Liver (tissue), 9 donors: Measurements from ENCODE around the gene SLC4A5. TPM values are rescaled to one million over a fixed set of nuclear protein-coding genes. Genes with fewer than 3 reads are reported as not detected.

Experiments used
- DNase-seq: peaks from one replicate; pipeline ENCODE4 v3.0.0-alpha.2; 2017; ENCODE audit warnings: low spot score
- H3K27ac ChIP-seq, 2 donors: one replicate each; pipeline ENCODE4 v1.7.0; 2013; ENCODE audit warnings: inconsistent platforms in 2 of 2, low read length in 2 of 2, control low read depth in 1 of 2, low read depth in 1 of 2, mild to moderate bottlenecking in 1 of 2
- H3K27me3 ChIP-seq, 4 donors: one replicate each; pipeline versions ENCODE4 v1.6.1 to v1.7.0; 2013; ENCODE audit warnings: low read length in 3 of 4, inconsistent platforms in 1 of 4, mild to moderate bottlenecking in 1 of 4, moderate library complexity in 1 of 4; ENCODE audit not compliant: control insufficient read depth in 4 of 4, insufficient read depth in 4 of 4
- H3K36me3 ChIP-seq, 4 donors: one replicate each; pipeline versions ENCODE4 v1.6.1 to v1.7.0; 2013; ENCODE audit warnings: low read length in 3 of 4, mild to moderate bottlenecking in 3 of 4, low read depth in 1 of 4, moderate library complexity in 1 of 4; ENCODE audit not compliant: control insufficient read depth in 4 of 4, insufficient read depth in 3 of 4
- H3K4me1 ChIP-seq, 4 donors: one replicate each; pipeline versions ENCODE4 v1.6.1 to v1.7.0; 2013; ENCODE audit warnings: low read length in 3 of 4, mild to moderate bottlenecking in 3 of 4, moderate library complexity in 1 of 4; ENCODE audit not compliant: control insufficient read depth in 4 of 4, insufficient read depth in 4 of 4
- H3K4me3 ChIP-seq, 3 donors: one replicate each; pipeline versions ENCODE4 v1.6.1 to v1.7.0; 2013; ENCODE audit warnings: low read length in 3 of 3, control low read depth in 1 of 3, low read depth in 1 of 3, mild to moderate bottlenecking in 1 of 3
- H3K9ac ChIP-seq, 2 donors: one replicate each; pipeline ENCODE4 v1.7.0; 2013; ENCODE audit warnings: low read length in 2 of 2, mild to moderate bottlenecking in 2 of 2, moderate library complexity in 2 of 2, control low read depth in 1 of 2, low read depth in 1 of 2
- H3K9me3 ChIP-seq, 4 donors: one replicate each; pipeline versions ENCODE4 v1.6.1 to v1.7.0; 2013; ENCODE audit warnings: low read length in 3 of 4; ENCODE audit not compliant: control insufficient read depth in 4 of 4
- CTCF ChIP-seq: fragments of 150-350 bp; IDR thresholded peaks from 2 replicates; pipeline ENCODE4 v1.5.1; 2017; ENCODE audit warnings: improper control_type of control experiment, low read depth, low read length; ENCODE audit not compliant: missing input control
- FOXA1 ChIP-seq: IDR thresholded peaks from 2 replicates; pipeline ENCODE4 v1.6.1; 2016; ENCODE audit warnings: antibody characterized with exemption
- FOXA2 ChIP-seq: IDR thresholded peaks from 2 replicates; pipeline ENCODE4 v1.6.1; 2016; ENCODE audit warnings: antibody characterized with exemption
- HNF4A ChIP-seq, 2 donors: conservative IDR thresholded peaks; 2 replicates each; pipeline ENCODE4 v1.6.1; 2016; ENCODE audit warnings: antibody characterized with exemption in 2 of 2, mild to moderate bottlenecking in 2 of 2
- JUND ChIP-seq, 2 donors: IDR thresholded peaks; 2 replicates each; pipeline ENCODE4 v1.6.1; 2016; ENCODE audit warnings: antibody characterized with exemption in 2 of 2
- NR2F2 ChIP-seq: IDR thresholded peaks from 2 replicates; pipeline ENCODE4 v1.6.1; 2016; ENCODE audit warnings: antibody characterized with exemption
- RAD21 ChIP-seq, 2 donors: IDR thresholded peaks; 2 replicates each; pipeline ENCODE4 v1.6.1; 2016; ENCODE audit warnings: antibody characterized with exemption in 2 of 2, mild to moderate bottlenecking in 2 of 2
- REST ChIP-seq: IDR thresholded peaks from 2 replicates; pipeline ENCODE4 v1.6.1; 2016; ENCODE audit warnings: antibody characterized with exemption, mild to moderate bottlenecking
- RXRA ChIP-seq, 2 donors: IDR thresholded peaks; 2 replicates each; pipeline ENCODE4 v1.6.1; 2017 to 2018; ENCODE audit warnings: antibody characterized with exemption in 2 of 2, mild to moderate bottlenecking in 1 of 2
- SP1 ChIP-seq: IDR thresholded peaks from 2 replicates; pipeline ENCODE4 v1.6.1; 2018; ENCODE audit warnings: antibody characterized with exemption, mild to moderate bottlenecking
- TAF1 ChIP-seq: conservative IDR thresholded peaks from 2 replicates; pipeline ENCODE4 v1.6.1; 2016; ENCODE audit warnings: antibody characterized with exemption, mild to moderate bottlenecking
- YY1 ChIP-seq: IDR thresholded peaks from 2 replicates; pipeline ENCODE4 v1.6.1; 2016; ENCODE audit warnings: antibody characterized with exemption, mild to moderate bottlenecking
- ZBTB33 ChIP-seq: IDR thresholded peaks from 2 replicates; pipeline ENCODE4 v1.6.1; 2016; ENCODE audit warnings: antibody characterized with exemption
- WGBS: extraction: QIAGEN DNeasy Blood & Tissue Kit; methylation state at CpG from one replicate; pipeline ENCODE4 v1.1.7; 2013; 5-methylcytosine and 5-hydroxymethylcytosine counted together
- polyA plus RNA-seq, 2 donors: library from polyadenylated mRNA; stranded (reverse) in 1 of 2; unstranded in 1 of 2; fragments of 200-250 nt in 1 of 2; fragments of >200 nt in 1 of 2; fragmentation: Nextera tagmentation in 1 of 2; extraction: Ambion mirVana in 1 of 2; gene quantifications; one replicate each; pipeline versions ENCODE4 v1.2.1 to v1.2.3, GENCODE V29; 2013 to 2015
- total RNA-seq, 2 donors: library from RNA; depleted of rRNA; stranded (reverse); fragments of >200 nt; gene quantifications; one replicate each; pipeline ENCODE4 v1.2.3, GENCODE V29; 2014
- donor health status: healthy.
- donor health status: healthy.
- donor health status: healthy.
- donor health status: healthy.
- donor health status: healthy.

The SLC4A5 gene
- total and polyA plus RNA-seq, 4 donors = 0.12 to 0.50 (median 0.29) TPM

GRCh38 chr2:74290466-74291217 lies 52.6 kb downstream of the SLC4A5 start:
- no peaks in the 10 kb centered on the region for H3K27me3 ChIP-seq
- H3K9me3 ChIP-seq = no peaks in the 10 kb centered on the region
- TF ChIP-seq FOXA2 = no peak
- TF ChIP-seq JUND (IDR thresholded peaks at IDR 0.05) = no peak
- peak; percentile 9 for TF ChIP-seq CTCF
- no peak for TF ChIP-seq RAD21 (IDR thresholded peaks at IDR 0.05)
- TF ChIP-seq HNF4A (conservative IDR thresholded peaks at IDR 0.05) = no peak
- no peak for TF ChIP-seq YY1
- no peaks in the 10 kb centered on the region for H3K36me3 ChIP-seq
- no peak for DNase-seq
- no peak overlapping the region for H3K4me3 ChIP-seq
- no peak overlapping the region for H3K27ac ChIP-seq
- WGBS = 70% methylated on average over 4 of the region's 4 CpGs
- no peaks in the 10 kb centered on the region for H3K4me1 ChIP-seq
- H3K9ac ChIP-seq = no peak overlapping the region

- Histone ChIP-seq H3K27ac (no peak overlapping the region), H3K9ac (no peak overlapping the region), H3K4me3 (no peak overlapping the region), H3K9me3 (no peaks in the 10 kb centered on the region), H3K27me3 (no peaks in the 10 kb centered on the region), H3K36me3 (no peaks in the 10 kb centered on the region), H3K4me1 (no peaks in the 10 kb centered on the region)
- TF ChIP-seq FOXA1 (no peak), HNF4A (conservative IDR thresholded peaks at IDR 0.05) (no peak), TAF1 (no peak), RAD21 (IDR thresholded peaks at IDR 0.05) (no peak), ZBTB33 (no peak), NR2F2 (no peak), RXRA (IDR thresholded peaks at IDR 0.05) (no peak), SP1 (no peak), REST (no peak)
- 92% methylated on average over 3 of the region's 3 CpGs for WGBS
- DNase-seq = no peak
Measured at GRCh38 chr2:74290066-74290465, 53.1 kb downstream of the SLC4A5 start.
